T47D (cell line): ENCODE results near the gene LACRT.

ENCODE experiments used
- DNase-seq, 2 experiments: peaks; one replicate each; pipeline versions ENCODE4 v3.0.0 to v3.0.0-alpha.2; 2011 to 2012; ENCODE audit warnings: low read depth in 1 of 2, low spot score in 1 of 2
- JUND ChIP-seq: IDR thresholded peaks from 2 replicates; pipeline ENCODE4 v1.6.1; 2012; ENCODE audit warnings: low read depth
- in situ Hi-C: cut with HindIII; loops from 2 replicates; pipeline ENCODE4 v1.10.0; 2016; ENCODE audit warnings: low sequenced_read_pairs, low pct_unique_long_range_greater_than_20kb

LACRT gene

GRCh38 chr12:54605138-54605970 lies 29.3 kb downstream of the LACRT start:
- no peak for TF ChIP-seq JUND
- no peak for DNase-seq
- in situ Hi-C loops = no loop called here

GRCh38 chr12:54604436-54604835 lies 30.3 kb downstream of the LACRT start:
- in situ Hi-C loops = no loop called here
- TF ChIP-seq JUND = no peak
- DNase-seq = no peak

- TF ChIP-seq JUND = no peak
- DNase-seq = no peak
- in situ Hi-C loops = no loop called here
These were observed 30.8 kb downstream of the LACRT start for GRCh38 chr12:54603872-54604271.

GRCh38 chr12:54603173-54603814 lies 31.4 kb downstream of the LACRT start:
- peak; percentile 76 to 80 for DNase-seq
- in situ Hi-C loops = no loop called here
- TF ChIP-seq JUND = no peak

- in situ Hi-C loops = no loop called here
- DNase-seq = no peak
These were observed 32.0 kb downstream of the LACRT start for GRCh38 chr12:54602661-54603060.

GRCh38 chr12:54601841-54602240 lies 32.9 kb downstream of the LACRT start:
- in situ Hi-C loops = no loop called here
- DNase-seq = peak in 1 of 2 experiments; percentile 34
- TF ChIP-seq JUND = no peak

More at GRCh38 chr12:54602661-54603060, 32.0 kb downstream of the LACRT start:
- no peak for TF ChIP-seq JUND

- no peak for DNase-seq
- TF ChIP-seq JUND = no peak
- in situ Hi-C loops = no loop called here
These were observed 35.7 kb downstream of the LACRT start for GRCh38 chr12:54598970-54599369.

- in situ Hi-C loops = no loop called here
- peak; percentile 64 to 84 for DNase-seq
- TF ChIP-seq JUND = no peak
These were observed 38.2 kb downstream of the LACRT start for GRCh38 chr12:54596526-54596946.

- in situ Hi-C loops = no loop called here
- no peak for DNase-seq
- TF ChIP-seq JUND = no peak
These were observed 39.2 kb downstream of the LACRT start for GRCh38 chr12:54595471-54595870.

GRCh38 chr12:54593725-54594124 lies 41.0 kb downstream of the LACRT start:
- TF ChIP-seq JUND = no peak
- in situ Hi-C loops = no loop called here
- DNase-seq = no peak

- no peak for TF ChIP-seq JUND
- in situ Hi-C loops = no loop called here
- no peak for DNase-seq
These were observed 41.6 kb downstream of the LACRT start for GRCh38 chr12:54593135-54593534.

GRCh38 chr12:54592316-54592715 lies 42.4 kb downstream of the LACRT start:
- in situ Hi-C loops = no loop called here

GRCh38 chr12:54590978-54591591 lies 43.6 kb downstream of the LACRT start:
- in situ Hi-C loops = no loop called here
- no peak for TF ChIP-seq JUND
- DNase-seq = no peak

More at GRCh38 chr12:54592316-54592715, 42.4 kb downstream of the LACRT start:
- DNase-seq = no peak
- TF ChIP-seq JUND = no peak
